Measurements from ENCODE around the gene SRSF5.

GRCh38 chr14:69768873-69769272, 1.9 kb downstream of the SRSF5 start:
- TF ChIP-seq POLR2AphosphoS5 (IDR thresholded peaks at IDR 0.05; ENCODE audit: insufficient read depth in 1 of 2, low read depth in 1 of 2) (no peak), POLR2A (IDR thresholded peaks at IDR 0.05) (no peak)

All from vagina (tissue), 2 donors.